ENCODE results near the gene PLA2G6. TPM values are rescaled to one million over a fixed set of nuclear protein-coding genes. Genes with fewer than 3 reads are reported as not detected.

PLA2G6 gene
- total and polyA plus RNA-seq, 2 of the 4 experiments (the other 2 are of a cell fraction) = 6.1 to 10.3 TPM

- H2AK5ac ChIP-seq (ENCODE audit: low read depth, low read length) = no peak overlapping the region
- H3K27ac ChIP-seq (ENCODE audit: insufficient read depth, low read length) = no peak overlapping the region
- no peak overlapping the region for H3K4me3 ChIP-seq (ENCODE audit: insufficient read depth, low read depth, low read length)
- H4K91ac ChIP-seq (ENCODE audit: insufficient read depth, low read depth, low read length) = no peak overlapping the region
- H2BK120ac ChIP-seq (ENCODE audit: low read depth, low read length) = no peak overlapping the region
- H2BK5ac ChIP-seq (ENCODE audit: low read depth, low read length, poor library complexity, severe bottlenecking) = no peak overlapping the region
- TF ChIP-seq MXI1 (IDR thresholded peaks at IDR 0.05; ENCODE audit: borderline replicate concordance, low read depth, low read length) = no peak
- TF ChIP-seq RAD21 (IDR thresholded peaks at IDR 0.05; ENCODE audit: low read length) = no peak
- no peak for TF ChIP-seq SMC3 (IDR thresholded peaks at IDR 0.05; ENCODE audit: low read depth, low read length)
- no peak for TF ChIP-seq MAZ (IDR thresholded peaks at IDR 0.05; ENCODE audit: borderline replicate concordance, low read depth, low read length)
- no peak for TF ChIP-seq ELK1 (IDR thresholded peaks at IDR 0.05; ENCODE audit: borderline replicate concordance, low read depth, low read length)
- no peak for TF ChIP-seq RFX5 (IDR thresholded peaks at IDR 0.05; ENCODE audit: low read depth, low read length)
- no peak for TF ChIP-seq CTCF (conservative IDR thresholded peaks at IDR 0.05; ENCODE audit: low read depth, low read length)
- no peak for TF ChIP-seq CHD1 (IDR thresholded peaks at IDR 0.05; ENCODE audit: low read depth, low read length)
- TF ChIP-seq MAFK (IDR thresholded peaks at IDR 0.05; ENCODE audit: low read depth, low read length) = no peak
- no peak for TF ChIP-seq BHLHE40 (IDR thresholded peaks at IDR 0.05; ENCODE audit: low read depth, low read length)
- TF ChIP-seq POLR2A (IDR thresholded peaks at IDR 0.05; ENCODE audit: low read depth, low read length) = no peak
- TF ChIP-seq FOS (IDR thresholded peaks at IDR 0.05; ENCODE audit: low read depth, low read length) = no peak
- no peak overlapping the region for H2BK20ac ChIP-seq (ENCODE audit: low read depth, low read length)
- H3K4me1 ChIP-seq (ENCODE audit: control insufficient read depth, insufficient read depth, low read length) = no peaks in the 10 kb centered on the region
- no peaks in the 10 kb centered on the region for H3K36me3 ChIP-seq (ENCODE audit: control insufficient read depth, insufficient read depth, low read length)
- no peak overlapping the region for H2BK15ac ChIP-seq (ENCODE audit: low read depth, low read length)
- peaks cover 3% of the 10 kb centered on the region; the same call in 1 of the 2 replicates for H3K27me3 ChIP-seq (ENCODE audit: control insufficient read depth, insufficient read depth, low read length)
- no peak for DNase-seq
- no peak overlapping the region for H4K5ac ChIP-seq (ENCODE audit: low read depth, low read length)
- no peak overlapping the region for H2AK9ac ChIP-seq (replicated peaks; ENCODE audit: low read depth, low read length, poor library complexity)
- H3K18ac ChIP-seq (ENCODE audit: low read depth, low read length) = no peak overlapping the region
- no peak overlapping the region for H3K4ac ChIP-seq (ENCODE audit: low read depth, low read length)
- no peaks in the 10 kb centered on the region for H3K79me1 ChIP-seq (ENCODE audit: low read depth in 1 of 2, low read length in 2 of 2)
- no peak overlapping the region for H3K14ac ChIP-seq (replicated peaks; ENCODE audit: low read depth, low read length)
- H4K8ac ChIP-seq (ENCODE audit: low read depth in 2 of 2, low read length in 2 of 2) = no peak overlapping the region
- BruUV-seq (replicated peaks) = no TSS peak
- 79% methylated on average over 9 of the region's 11 CpGs; no CpG with 5 or more reads in 1 of the 2 experiments for WGBS, 2 experiments (ENCODE audit: extremely low coverage in 2 of 2, insufficient read length in 1 of 2)
- POLR2A ChIA-PET (ENCODE audit: unreplicated experiment) = no interaction called here
- intact Hi-C loops (cut with micrococcal nuclease) = no loop called here
- no peaks in the 10 kb centered on the region for H3K9me3 ChIP-seq (ENCODE audit: control insufficient read depth, insufficient read depth, low read length)
- peaks cover 4% of the 10 kb centered on the region for H3K9me1 ChIP-seq (ENCODE audit: insufficient read depth, low read length)
- H2AFZ ChIP-seq (replicated peaks; ENCODE audit: low read length, poor library complexity) = no peak overlapping the region
- ATAC-seq (ENCODE audit: low read depth) = no peak
- dilution Hi-C loops (cut with HindIII; ENCODE audit: low sequenced_read_pairs, unreplicated experiment) = no loop called here
- H3K9ac ChIP-seq (ENCODE audit: low read depth, low read length) = no peak overlapping the region
- CTCF ChIA-PET = no interaction called here
- no peaks in the 10 kb centered on the region for H4K20me1 ChIP-seq (ENCODE audit: insufficient read depth, low read length)
- H3K4me2 ChIP-seq (ENCODE audit: low read depth, low read length) = no peak overlapping the region
- H3K23ac ChIP-seq (ENCODE audit: low read depth, low read length) = no peak overlapping the region
- H3K56ac ChIP-seq (ENCODE audit: extremely low read depth, insufficient read depth, low read length) = no peak overlapping the region
- in situ Hi-C loops (cut with MboI; ENCODE audit: low sequenced_read_pairs) = no loop called here
Measured at GRCh38 chr22:38125751-38126201, 55.9 kb downstream of the PLA2G6 start.

Data from IMR-90 (cell line).